ENCODE data around the gene FAAP100. TPM values are rescaled to one million over a fixed set of nuclear protein-coding genes. Genes with fewer than 3 reads are reported as not detected.
"Not testable (repeated sequence)": the region's sequence is repeated elsewhere in the genome, so short reads cannot be mapped to it uniquely, and the experiment has no call there.

The FAAP100 gene
- total RNA-seq (2014; rRNA removed; shearing (Covaris generic)), result 34.0 and 35.0 TPM in 2 replicates
- 82.9 and 88.7 TPM in 2 replicates for polyA plus RNA-seq (2015; cell fraction: cytosol; rRNA removed)
- polyA plus RNA-seq (2015; cell fraction: nucleus; rRNA removed), result 337 and 354 TPM in 2 replicates

GRCh38 chr17:81552244-81553017 lies at the start of gene FAAP100:
Gene FAAP100 (minus strand): TSS chr17:81552353. CDS start chr17:81552330, 23 bp downstream.
- peak; percentile 91 for DNase-seq (ENCODE audit: low read depth, low spot score)
- in situ Hi-C loops (cut with HindIII; ENCODE audit: low pct_unique_long_range_greater_than_20kb, low sequenced_read_pairs), result no loop called here

GRCh38 chr17:81601525-81602120 lies 49.5 kb upstream of the FAAP100 start:
- in situ Hi-C loops (cut with HindIII; ENCODE audit: low pct_unique_long_range_greater_than_20kb, low sequenced_read_pairs), result no loop called here

GRCh38 chr17:81599719-81600486 lies 47.8 kb upstream of the FAAP100 start:
- no peak for DNase-seq (ENCODE audit: low read depth, low spot score)
- in situ Hi-C loops (cut with HindIII; ENCODE audit: low pct_unique_long_range_greater_than_20kb, low sequenced_read_pairs), result no loop called here

More at GRCh38 chr17:81601525-81602120, 49.5 kb upstream of the FAAP100 start:
- DNase-seq (ENCODE audit: low read depth, low spot score), result peak; percentile 91

DNA sequence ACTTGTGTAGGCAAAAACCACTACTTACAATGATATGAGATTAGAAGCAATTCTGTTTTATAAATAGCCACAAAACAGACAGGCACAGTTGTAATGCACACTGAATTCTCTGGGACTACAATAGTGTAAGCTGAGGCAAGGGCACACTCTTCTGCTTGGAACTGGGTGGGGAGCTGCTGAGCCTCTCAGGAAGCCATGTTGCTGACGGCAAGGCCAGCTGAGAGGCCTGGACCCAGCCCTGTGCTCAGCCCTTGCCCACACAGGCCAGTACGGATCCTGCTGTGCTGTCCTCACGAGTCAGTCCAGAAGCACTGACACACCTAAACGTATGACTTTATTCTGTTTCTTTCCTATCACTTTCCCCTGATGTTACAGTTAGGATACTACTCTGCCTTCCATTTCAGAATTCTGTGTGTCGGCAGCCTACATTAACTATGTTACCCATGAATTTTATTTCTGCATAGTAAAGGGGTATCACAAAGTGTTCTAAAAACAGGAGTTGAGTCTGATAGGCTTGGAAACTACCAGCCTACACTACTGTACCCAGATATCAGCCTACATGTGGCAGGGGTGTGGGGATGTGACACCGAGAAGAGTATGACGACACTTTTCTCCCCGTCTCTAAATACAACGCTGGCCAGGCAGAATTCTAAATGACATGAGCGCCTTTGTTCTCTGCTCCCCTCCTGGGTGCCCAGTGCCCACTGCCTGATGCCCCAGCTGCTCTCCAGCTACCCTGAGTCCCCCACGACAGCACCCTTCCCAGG lies 41.1 kb upstream of the FAAP100 start:
- in situ Hi-C loops (cut with HindIII; ENCODE audit: low pct_unique_long_range_greater_than_20kb, low sequenced_read_pairs), result no loop called here
- DNase-seq (ENCODE audit: low read depth, low spot score), result no peak

DNA sequence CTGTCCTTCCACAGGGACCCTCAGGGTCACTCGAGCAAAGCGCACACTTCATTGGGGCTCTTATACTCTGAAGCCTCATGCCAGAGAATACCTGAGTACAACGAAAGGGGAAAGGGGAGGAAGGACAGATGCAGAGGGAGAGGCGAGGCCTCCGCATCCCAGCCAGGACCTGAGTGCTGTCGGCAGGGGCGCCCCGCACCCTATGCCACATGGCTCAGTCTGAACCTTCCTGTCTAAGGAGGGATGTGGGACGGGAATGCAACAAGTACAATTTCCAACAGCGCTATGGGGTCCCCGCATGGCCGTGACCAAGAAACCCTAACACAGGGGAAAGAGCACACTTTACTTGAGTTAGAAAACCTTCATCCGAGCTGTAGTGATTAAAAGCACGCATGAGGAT lies 39.8 kb upstream of the FAAP100 start:
- in situ Hi-C loops (cut with HindIII; ENCODE audit: low pct_unique_long_range_greater_than_20kb, low sequenced_read_pairs), result no loop called here

DNA sequence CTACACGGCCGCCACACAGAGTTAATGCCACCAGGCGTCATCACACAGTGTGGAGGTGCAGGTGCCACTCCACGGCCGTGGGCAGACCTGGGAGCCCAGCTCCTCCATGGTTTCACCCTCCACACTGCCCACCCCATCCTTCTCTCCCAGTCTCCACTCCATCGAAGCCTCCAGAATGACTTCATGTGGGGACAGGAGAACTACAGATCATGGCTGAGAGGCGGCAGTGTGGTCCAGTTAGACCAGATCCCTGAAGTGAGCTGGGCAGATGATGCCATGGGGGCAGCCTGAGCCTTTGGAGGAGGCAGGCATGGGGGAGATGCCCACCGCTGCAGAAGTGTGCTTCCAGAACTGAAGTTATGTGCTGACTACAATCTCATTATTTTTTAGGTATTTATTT lies 38.0 kb upstream of the FAAP100 start:
- no peak for DNase-seq (ENCODE audit: low read depth, low spot score)
- in situ Hi-C loops (cut with HindIII; ENCODE audit: low pct_unique_long_range_greater_than_20kb, low sequenced_read_pairs), result no loop called here

More for the DNA sequence above, 39.8 kb upstream of the FAAP100 start:
- no peak for DNase-seq (ENCODE audit: low read depth, low spot score)

GRCh38 chr17:81589612-81590011 lies 37.5 kb upstream of the FAAP100 start:
- in situ Hi-C loops (cut with HindIII; ENCODE audit: low pct_unique_long_range_greater_than_20kb, low sequenced_read_pairs), result no loop called here
- DNase-seq (ENCODE audit: low read depth, low spot score), result no peak

GRCh38 chr17:81586096-81586495 lies 33.9 kb upstream of the FAAP100 start:
- no peak for DNase-seq (ENCODE audit: low read depth, low spot score)
- in situ Hi-C loops (cut with HindIII; ENCODE audit: low pct_unique_long_range_greater_than_20kb, low sequenced_read_pairs), result no loop called here

DNA sequence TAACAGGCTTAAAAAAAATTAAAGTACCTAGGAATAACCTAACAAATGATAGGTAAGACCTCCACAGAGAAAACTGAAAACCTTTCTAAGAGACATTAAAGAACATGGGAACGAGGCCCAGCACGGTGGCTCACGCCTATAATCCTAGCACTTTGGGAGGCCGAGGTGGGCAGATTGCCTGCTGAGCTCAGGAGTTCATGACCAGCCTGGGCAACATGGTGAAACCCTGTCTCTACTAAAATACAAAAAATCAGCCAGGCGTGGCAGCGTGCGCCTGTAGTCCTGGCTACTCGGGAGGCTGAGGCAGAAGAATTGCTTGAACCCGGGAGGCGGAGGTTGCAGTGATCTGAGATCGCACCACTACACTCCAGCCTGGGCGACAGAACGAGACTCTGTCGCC lies 32.6 kb upstream of the FAAP100 start:
- DNase-seq (ENCODE audit: low read depth, low spot score); in situ Hi-C loops (cut with HindIII; ENCODE audit: low pct_unique_long_range_greater_than_20kb, low sequenced_read_pairs): not testable (repeated sequence)

DNA sequence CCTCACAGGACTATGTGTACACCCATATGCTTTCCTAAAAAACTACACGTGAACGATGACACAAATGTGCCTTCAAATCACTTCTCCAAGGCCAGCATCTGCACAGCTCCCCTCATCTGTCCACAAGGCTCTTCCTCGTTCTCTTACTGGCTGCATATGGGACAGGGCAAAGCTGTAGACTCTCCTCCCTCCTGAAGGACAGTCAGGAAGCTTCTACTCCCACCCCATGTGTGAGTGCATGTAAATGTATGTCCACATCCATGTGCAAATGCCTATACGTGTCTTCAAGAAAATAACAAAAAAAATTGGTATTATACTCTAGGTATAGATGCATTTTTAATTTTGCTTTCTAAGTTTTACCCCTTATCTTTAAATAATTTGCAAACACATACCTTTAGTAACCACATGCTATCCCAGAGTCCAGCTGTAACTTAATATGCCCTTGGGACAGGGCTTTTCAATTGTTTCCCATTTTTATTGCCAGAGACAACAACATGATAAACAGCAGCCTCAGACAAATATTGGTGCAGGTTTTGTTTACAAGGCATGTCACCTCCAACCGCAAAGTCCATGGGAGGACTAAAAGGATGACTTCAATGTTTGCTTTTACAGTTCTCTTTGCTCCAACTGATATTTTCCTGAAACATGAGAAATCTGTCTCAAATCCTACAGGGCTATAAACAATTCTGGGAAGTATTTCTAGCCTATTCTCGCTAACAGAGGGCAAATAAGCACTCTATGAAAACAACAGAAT lies 31.6 kb upstream of the FAAP100 start:
- DNase-seq (ENCODE audit: low read depth, low spot score), result no peak
- in situ Hi-C loops (cut with HindIII; ENCODE audit: low pct_unique_long_range_greater_than_20kb, low sequenced_read_pairs), result no loop called here

DNA sequence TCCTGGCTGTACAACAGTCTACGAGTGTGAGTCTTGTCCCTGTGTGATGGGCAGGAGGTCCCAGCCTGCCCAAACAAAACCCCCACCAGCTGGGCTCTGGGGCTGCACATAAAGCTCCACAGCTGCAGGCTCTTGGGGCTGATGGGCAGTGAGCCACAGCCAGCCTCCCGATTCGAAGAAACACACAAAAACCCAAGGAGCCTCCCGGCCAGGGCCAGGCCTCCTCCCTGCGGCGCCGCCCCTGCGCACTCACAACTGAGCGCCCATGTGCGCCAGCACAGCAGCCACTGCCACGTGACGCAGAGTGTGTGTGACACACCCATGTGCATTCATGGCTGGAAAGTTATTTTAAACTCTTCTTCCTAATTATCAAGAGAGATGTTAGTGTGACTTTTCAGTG lies 30.6 kb upstream of the FAAP100 start:
- DNase-seq (ENCODE audit: low read depth, low spot score), result no peak
- in situ Hi-C loops (cut with HindIII; ENCODE audit: low pct_unique_long_range_greater_than_20kb, low sequenced_read_pairs), result no loop called here

- in situ Hi-C loops (cut with HindIII; ENCODE audit: low pct_unique_long_range_greater_than_20kb, low sequenced_read_pairs), result no loop called here
- DNase-seq (ENCODE audit: low read depth, low spot score), result no peak
Observed at GRCh38 chr17:81582341-81582740, 30.2 kb upstream of the FAAP100 start.

DNA sequence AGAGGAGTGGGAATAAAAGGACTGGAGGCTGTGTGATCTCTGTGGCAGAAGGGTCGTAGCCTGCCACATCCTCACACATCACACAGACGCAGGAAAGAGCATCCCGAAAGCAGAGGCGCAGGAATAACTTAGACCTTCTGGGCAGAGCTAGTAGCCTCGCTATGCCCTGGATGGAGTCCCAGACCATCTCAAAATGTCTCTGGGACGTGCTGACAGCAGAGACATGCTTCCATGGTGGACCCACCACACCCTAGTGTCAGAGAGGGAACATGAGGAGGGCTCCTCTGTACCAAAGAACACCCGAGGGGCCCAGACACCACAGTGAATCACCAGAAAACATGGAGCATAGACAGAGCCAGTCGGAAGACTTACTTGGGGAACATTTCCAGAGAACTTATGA lies 29.6 kb upstream of the FAAP100 start:
- no peak for DNase-seq (ENCODE audit: low read depth, low spot score)
- in situ Hi-C loops (cut with HindIII; ENCODE audit: low pct_unique_long_range_greater_than_20kb, low sequenced_read_pairs), result no loop called here

- no peak for DNase-seq (ENCODE audit: low read depth, low spot score)
- in situ Hi-C loops (cut with HindIII; ENCODE audit: low pct_unique_long_range_greater_than_20kb, low sequenced_read_pairs), result no loop called here
Observed at GRCh38 chr17:81580481-81580880, 28.3 kb upstream of the FAAP100 start.

GRCh38 chr17:81579821-81580321 lies 27.7 kb upstream of the FAAP100 start:
- no peak for DNase-seq (ENCODE audit: low read depth, low spot score)
- in situ Hi-C loops (cut with HindIII; ENCODE audit: low pct_unique_long_range_greater_than_20kb, low sequenced_read_pairs), result no loop called here

GRCh38 chr17:81579298-81579697 lies 27.1 kb upstream of the FAAP100 start:
- DNase-seq (ENCODE audit: low read depth, low spot score), result no peak
- in situ Hi-C loops (cut with HindIII; ENCODE audit: low pct_unique_long_range_greater_than_20kb, low sequenced_read_pairs), result no loop called here

All from SK-MEL-5 (cell line).